Endothelial cell of umbilical vein (primary cell): ENCODE results near the gene MACROD2. TPM values are rescaled to one million over a fixed set of nuclear protein-coding genes. Genes with fewer than 3 reads are reported as not detected.

ENCODE experiments used
- BruUV-seq: library from RNA; stranded (reverse); fragments of 400-500 nt; replicated peaks from 2 replicates; lab custom pipeline; 2021; lab: Mats Ljungman, UMichigan
- CTCF ChIA-PET: fragments of 300-600, 350-600 bp; sonication (Branson Sonifier 250); formaldehyde crosslinking; loops from one replicate; lab custom pipeline; 2021; ENCODE audit warnings: antibody characterized with exemption, inconsistent platforms; lab: Charles Lee
- POLR2A ChIA-PET: fragments of 300-600, 350-600 bp; sonication (Branson Sonifier 250); formaldehyde crosslinking; loops from one replicate; lab custom pipeline; 2021; ENCODE audit warnings: antibody characterized with exemption, inconsistent platforms; lab: Charles Lee
- DNase-seq: peaks from one replicate; pipeline ENCODE4 v3.0.0-alpha.2; 2011; ENCODE audit warnings: low read depth, low spot score
- FAIRE-seq: peaks from 2 replicates; lab custom pipeline; 2011; peaks lifted over from hg19 to GRCh38; lab: Jason Lieb, UNC
- H2AFZ ChIP-seq: 2 replicates; pipeline ENCODE4 v1.6.0; 2012; ENCODE audit warnings: low read depth, low read length, control low read depth, inconsistent platforms
- H3K27ac ChIP-seq: 2 replicates; pipeline ENCODE4 v1.5.1; 2011; ENCODE audit warnings: low read depth, mild to moderate bottlenecking, control low read depth, low read length, moderate library complexity; ENCODE audit not compliant: insufficient read depth
- H3K27me3 ChIP-seq, 2 experiments: 2 replicates each; pipeline versions ENCODE4 v1.6.0 to v1.6.1; 2011; ENCODE audit warnings: low read length in 2 of 2, mixed read lengths in 1 of 2; ENCODE audit not compliant: control insufficient read depth in 2 of 2, insufficient read depth in 2 of 2
- H3K36me3 ChIP-seq, 2 experiments: 2 replicates in 1 of 2; 3 replicates in 1 of 2; pipeline ENCODE4 v1.5.1; 2011; ENCODE audit warnings: low read length in 2 of 2, mild to moderate bottlenecking in 1 of 2, moderate library complexity in 1 of 2; ENCODE audit not compliant: control insufficient read depth in 2 of 2, insufficient read depth in 2 of 2; ENCODE audit errors: extremely low read depth in 1 of 2
- H3K4me1 ChIP-seq: 3 replicates; pipeline ENCODE4 v1.5.1; 2011; ENCODE audit warnings: mild to moderate bottlenecking, low read length; ENCODE audit not compliant: control insufficient read depth, insufficient read depth; ENCODE audit errors: extremely low read depth
- H3K4me2 ChIP-seq: 2 replicates; pipeline ENCODE4 v1.6.1; 2011; ENCODE audit warnings: low read length, control low read depth, mixed read lengths; ENCODE audit not compliant: insufficient read depth
- H3K4me3 ChIP-seq, 3 experiments: fragments of 200-600 bp in 1 of 3; sonication (generic), shearing (Covaris generic) in 1 of 3; replicated peaks in 1 of 3; 2 replicates each; pipeline ENCODE4 v1.5.1; 2011 to 2016; ENCODE audit warnings: control low read depth in 3 of 3, low read length in 3 of 3, mild to moderate bottlenecking in 2 of 3, inconsistent platforms in 1 of 3, low read depth in 1 of 3, moderate library complexity in 1 of 3; ENCODE audit not compliant: insufficient read depth in 1 of 3
- H3K79me2 ChIP-seq: 2 replicates; pipeline ENCODE4 v1.6.0; 2012; ENCODE audit warnings: low read length, inconsistent platforms; ENCODE audit not compliant: control insufficient read depth, insufficient read depth
- H3K9ac ChIP-seq: replicated peaks from 2 replicates; pipeline ENCODE3; 2011; ENCODE audit warnings: low read length, control low read depth; ENCODE audit not compliant: insufficient read depth; ENCODE audit errors: extremely low read depth
- H3K9me1 ChIP-seq: replicated peaks from 3 replicates; pipeline ENCODE4 v1.6.0; 2011; ENCODE audit warnings: mild to moderate bottlenecking, low read length; ENCODE audit not compliant: control insufficient read depth, insufficient read depth; ENCODE audit errors: extremely low read depth
- H3K9me3 ChIP-seq: replicated peaks from 2 replicates; pipeline ENCODE4 v1.5.1; 2012; ENCODE audit warnings: low read length, inconsistent platforms; ENCODE audit not compliant: control insufficient read depth, insufficient read depth
- H4K20me1 ChIP-seq: replicated peaks from 2 replicates; pipeline ENCODE3; 2011; ENCODE audit warnings: mild to moderate bottlenecking, low read length; ENCODE audit not compliant: control insufficient read depth, insufficient read depth; ENCODE audit errors: extremely low read depth
- CTCF ChIP-seq, 2 donors: IDR thresholded peaks; 1 replicate in 1 of 2; 2 replicates in 1 of 2; pipeline ENCODE4 v1.5.1; 2011; ENCODE audit warnings: low read length in 2 of 2, mild to moderate bottlenecking in 2 of 2, moderate library complexity in 2 of 2, control low read depth in 1 of 2, inconsistent platforms in 1 of 2, low read depth in 1 of 2; ENCODE audit not compliant: insufficient read depth in 1 of 2; ENCODE audit errors: extremely low read depth in 1 of 2
- EZH2 ChIP-seq: IDR thresholded peaks from 2 replicates; pipeline ENCODE4 v1.6.1; 2012; ENCODE audit warnings: borderline replicate concordance, low read depth, mild to moderate bottlenecking, moderate library complexity, low read length, inconsistent platforms; ENCODE audit not compliant: severe bottlenecking
- FOS ChIP-seq: IDR thresholded peaks from 2 replicates; pipeline ENCODE4 v1.6.1; 2011; ENCODE audit warnings: mild to moderate bottlenecking, low read length, moderate library complexity, borderline replicate concordance; ENCODE audit not compliant: insufficient read depth
- GATA2 ChIP-seq: IDR thresholded peaks from 2 replicates; pipeline ENCODE4 v1.7.0; 2011; ENCODE audit warnings: low read depth, mild to moderate bottlenecking, moderate library complexity, mixed read lengths, low read length; ENCODE audit not compliant: insufficient read length, insufficient read depth
- JUN ChIP-seq: IDR thresholded peaks from 2 replicates; pipeline ENCODE4 v1.6.1; 2011; ENCODE audit warnings: borderline replicate concordance, low read depth; ENCODE audit not compliant: insufficient read length, insufficient read depth
- MAX ChIP-seq: IDR thresholded peaks from 2 replicates; pipeline ENCODE4 v1.6.1; 2011; ENCODE audit not compliant: insufficient read depth, insufficient read length
- MYC ChIP-seq: IDR thresholded peaks from one replicate; pipeline ENCODE4 v1.6.1; 2011; ENCODE audit warnings: mild to moderate bottlenecking, low read depth, low read length
- POLR2A ChIP-seq: IDR thresholded peaks from 2 replicates; pipeline ENCODE4 v1.6.1; 2012; ENCODE audit warnings: low read depth, mild to moderate bottlenecking, control low read depth, low read length
- POLR2AphosphoS5 ChIP-seq: IDR thresholded peaks from 2 replicates; pipeline ENCODE4 v1.6.1; 2012; ENCODE audit warnings: low read depth, mild to moderate bottlenecking, control low read depth, low read length, moderate library complexity; ENCODE audit not compliant: insufficient read depth
- dilution Hi-C: fragments of 300-500 bp; cut with MboI; formaldehyde crosslinking; loops from one replicate; pipeline ENCODE4 v1.15.0; 2019; ENCODE audit warnings: low sequenced_read_pairs; ENCODE audit not compliant: extremely low pct_ligation_motif_present
- intact Hi-C: fragments of 100-400 bp; cut with micrococcal nuclease; formaldehyde crosslinking; loops from one replicate; pipeline ENCODE4 v1.10.0; 2022
- polyA plus RNA-seq, 4 experiments: library from polyadenylated mRNA; depleted of rRNA in 3 of 4; stranded (reverse) in 3 of 4; unstranded in 1 of 4; fragments of >200 nt; gene quantifications; 2 replicates each; pipeline versions ENCODE4 v1.2.1 to v1.2.3, GENCODE V29; 2011 to 2012; ENCODE audit warnings: missing spikeins in 1 of 4
- total RNA-seq: library from RNA; stranded (reverse); gene quantifications from 2 replicates; pipeline ENCODE4 v1.2.3, GENCODE V29; 2021

MACROD2 gene
- total and polyA plus RNA-seq, 2 donors (not counting 3 experiments of a cell fraction or from before 2014, with no cell fraction given) = 0.11 to 0.73 TPM

- Histone ChIP-seq H3K36me3 (no peaks in the 10 kb centered on the region), H4K20me1 (no peaks in the 10 kb centered on the region), H3K27me3 (no peaks in the 10 kb centered on the region), H3K4me3 (no peak overlapping the region), H3K79me2 (no peaks in the 10 kb centered on the region), H3K27ac (no peak overlapping the region), H3K9ac (no peak overlapping the region), H3K4me1 (no peaks in the 10 kb centered on the region), H3K4me2 (no peak overlapping the region), H3K9me3 (no peaks in the 10 kb centered on the region), H2AFZ (no peak overlapping the region), H3K9me1 (no peaks in the 10 kb centered on the region)
- dilution Hi-C loops (no loop called here), intact Hi-C loops (no loop called here)
- no TSS peak for BruUV-seq
- ChIA-PET POLR2A (no interaction called here), CTCF (no interaction called here)
- no peak for DNase-seq
- no peak for FAIRE-seq
- no peak for TF ChIP-seq FOS
- TF ChIP-seq MAX = no peak
- TF ChIP-seq JUN = no peak
- TF ChIP-seq CTCF (IDR thresholded peaks at IDR 0.05; ENCODE audit: extremely low read depth in 1 of 2, insufficient read depth in 1 of 2, low read depth in 1 of 2, low read length in 2 of 2) = no peak
- no peak for TF ChIP-seq GATA2
- TF ChIP-seq POLR2AphosphoS5 = no peak
- no peak for TF ChIP-seq MYC
- TF ChIP-seq EZH2 = no peak
- no peak for TF ChIP-seq POLR2A
These were observed 1166.8 kb downstream of the MACROD2 start for GRCh38 chr20:15162079-15162647.
